HG03432 (cell line): ENCODE data around the gene FTSJ1.
"Not testable (repeated sequence)": the region's sequence is repeated elsewhere in the genome, so short reads cannot be mapped to it uniquely, and the experiment has no call there.

Experiments used
- ATAC-seq: cut with Tn5 transposase; IDR thresholded peaks from one replicate; pipeline ENCODE4 v1.9.1; 2021; ENCODE audit warnings: mild to moderate bottlenecking, moderate library complexity; ENCODE audit not compliant: unreplicated experiment

Gene FTSJ1

GRCh38 chrX:48475774-48476577 is at the start of gene FTSJ1:
TSS of gene FTSJ1 (plus strand) at chrX:48476199. CDS start at chrX:48478048, 1,849 bp downstream.
- peak; percentile 96 for ATAC-seq

- ATAC-seq, result not testable (repeated sequence)
These were observed 48.8 kb upstream of the FTSJ1 start for GRCh38 chrX:48427027-48427716.

- not testable (repeated sequence) for ATAC-seq
These were observed 46.4 kb upstream of the FTSJ1 start for GRCh38 chrX:48429606-48430005.

GRCh38 chrX:48430166-48430565 is 45.8 kb upstream of the FTSJ1 start:
- not testable (repeated sequence) for ATAC-seq

GRCh38 chrX:48433713-48434112 is 42.3 kb upstream of the FTSJ1 start:
- ATAC-seq, result not testable (repeated sequence)

GRCh38 chrX:48447201-48447600 is 28.8 kb upstream of the FTSJ1 start:
- not testable (repeated sequence) for ATAC-seq

GRCh38 chrX:48450076-48450475 is 25.9 kb upstream of the FTSJ1 start:
- no peak for ATAC-seq

- no peak for ATAC-seq
These were observed 24.3 kb upstream of the FTSJ1 start for GRCh38 chrX:48451708-48452107.

- ATAC-seq, result no peak
These were observed 19.2 kb upstream of the FTSJ1 start for GRCh38 chrX:48456628-48457331.

GRCh38 chrX:48458711-48459110 is 17.3 kb upstream of the FTSJ1 start:
- ATAC-seq, result no peak

- no peak for ATAC-seq
These were observed 16.5 kb upstream of the FTSJ1 start for GRCh38 chrX:48459483-48459882.

- ATAC-seq, result no peak
These were observed 16.0 kb upstream of the FTSJ1 start for GRCh38 chrX:48460031-48460430.

GRCh38 chrX:48460606-48461005 is 15.4 kb upstream of the FTSJ1 start:
- ATAC-seq, result no peak

- ATAC-seq, result no peak
These were observed 14.2 kb upstream of the FTSJ1 start for GRCh38 chrX:48461830-48462229.

GRCh38 chrX:48465336-48465933 is 10.6 kb upstream of the FTSJ1 start:
- ATAC-seq, result no peak

GRCh38 chrX:48466696-48467095 is 9.3 kb upstream of the FTSJ1 start:
- no peak for ATAC-seq

GRCh38 chrX:48467281-48467761 is 8.7 kb upstream of the FTSJ1 start:
- ATAC-seq, result no peak

GRCh38 chrX:48468247-48468671 is 7.7 kb upstream of the FTSJ1 start:
- peak; percentile 53 for ATAC-seq

GRCh38 chrX:48468693-48469691 is 7.0 kb upstream of the FTSJ1 start:
- peak; percentile 46 for ATAC-seq
